ENCODE results near the gene PARK7.
A peak's percentile ranks its signal among the peaks of the same experiment; 100 is the strongest.

PARK7 gene

DNA sequence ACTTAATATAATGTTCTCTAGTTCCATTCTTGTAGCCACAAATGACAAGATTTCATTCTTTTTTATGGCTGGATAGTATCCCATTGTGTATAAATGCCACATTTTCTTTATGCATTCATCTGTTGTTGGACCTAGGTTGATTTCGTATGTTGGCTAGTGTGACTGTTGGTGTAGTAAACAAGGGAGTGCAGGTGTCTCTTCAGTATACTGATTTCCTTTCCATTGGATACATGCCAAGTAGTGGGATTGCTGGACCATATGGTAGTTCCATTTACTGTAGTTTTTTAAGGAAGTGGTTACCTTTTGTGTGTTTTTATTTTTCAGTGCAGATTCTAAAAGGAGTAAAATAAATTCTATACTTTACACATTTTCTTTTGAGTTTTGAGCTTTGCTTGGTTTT, 5.7 kb downstream of the PARK7 start:
- no peak for TF ChIP-seq CTCF (IDR thresholded peaks at IDR 0.05)

DNA sequence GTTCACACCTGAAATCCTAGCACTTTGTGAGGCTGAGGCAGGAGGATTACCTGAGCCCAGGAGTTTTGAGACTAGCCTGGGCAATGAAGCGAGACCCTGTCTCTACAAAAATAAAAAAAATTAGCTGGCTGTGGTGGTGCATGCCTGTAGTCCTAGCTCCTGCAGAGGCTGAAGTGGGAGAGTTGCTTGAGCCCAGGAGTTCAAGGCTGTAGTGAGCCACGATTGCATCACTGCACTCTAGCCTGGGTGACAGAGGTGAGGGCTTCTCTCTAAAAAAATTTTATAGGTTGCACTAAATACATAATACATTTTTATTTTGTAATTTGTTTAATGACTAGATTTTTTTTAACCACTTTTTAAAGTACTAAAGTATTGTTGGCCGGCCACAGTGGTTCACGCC, 6.1 kb downstream of the PARK7 start:
- no peak for TF ChIP-seq CTCF (IDR thresholded peaks at IDR 0.05)

DNA sequence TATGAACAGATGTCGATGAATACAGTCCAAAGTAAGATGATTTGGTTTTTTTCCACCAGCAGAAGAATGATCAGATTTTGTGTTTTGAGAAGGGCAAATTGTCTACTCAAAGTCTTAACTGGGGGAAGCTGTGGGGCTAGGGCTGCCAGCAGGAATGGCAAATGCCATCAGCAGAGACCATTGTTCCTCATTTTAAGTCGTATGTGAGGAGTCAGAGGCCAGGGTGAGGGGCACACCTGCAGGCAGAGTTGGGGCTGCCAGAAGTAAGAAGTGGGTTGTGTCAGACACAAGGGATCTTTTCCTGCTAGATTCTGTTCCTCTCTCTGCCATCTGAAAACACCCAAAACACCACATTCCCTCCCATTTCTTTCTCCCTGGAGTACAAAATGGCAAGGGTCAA, 8.7 kb downstream of the PARK7 start:
- TF ChIP-seq CTCF (IDR thresholded peaks at IDR 0.05) = no peak

GRCh38 chr1:7971024-7971423, 9.5 kb downstream of the PARK7 start:
- TF ChIP-seq CTCF (IDR thresholded peaks at IDR 0.05) = no peak

DNA sequence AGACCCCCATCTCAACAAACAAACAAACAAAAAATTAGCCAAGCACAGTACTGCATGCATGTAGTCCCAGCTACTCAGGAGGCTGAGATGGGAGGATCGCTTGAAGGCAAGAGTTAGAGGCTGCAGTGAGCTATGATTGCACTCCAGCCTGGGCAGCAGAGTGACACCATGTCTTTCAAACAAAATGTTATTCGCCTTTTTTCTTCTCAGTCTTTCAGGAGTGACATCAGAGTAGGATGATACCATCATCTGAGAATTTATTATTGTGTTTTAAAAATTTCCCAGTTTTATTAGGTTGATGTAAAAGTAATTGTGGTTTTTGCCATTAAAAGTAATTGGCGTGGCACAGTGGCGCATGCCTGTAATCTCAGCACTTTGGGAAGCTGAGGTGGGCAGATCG, 10.8 kb downstream of the PARK7 start:
- no peak for TF ChIP-seq CTCF (IDR thresholded peaks at IDR 0.05)

DNA sequence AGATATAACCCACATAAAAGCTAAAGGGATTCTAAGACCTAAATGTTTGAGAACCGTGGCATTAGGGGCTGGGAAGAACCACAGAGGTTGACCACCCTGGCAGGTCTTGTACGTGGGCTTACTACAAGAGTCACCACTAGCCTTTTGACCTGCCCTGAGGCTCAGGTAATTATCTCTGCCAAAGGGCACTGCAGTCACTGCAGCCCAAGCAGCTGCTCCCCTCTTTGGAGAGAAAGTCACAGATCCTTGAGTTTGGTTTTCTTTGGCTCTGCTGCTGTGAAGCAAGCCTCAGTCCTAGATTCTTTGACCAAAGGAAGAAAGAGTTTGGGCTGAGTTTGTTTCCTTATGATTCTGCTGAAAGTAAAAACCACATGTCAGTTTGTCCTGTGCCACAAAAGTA, 11.6 kb downstream of the PARK7 start:
- no peak for TF ChIP-seq CTCF (IDR thresholded peaks at IDR 0.05)

DNA sequence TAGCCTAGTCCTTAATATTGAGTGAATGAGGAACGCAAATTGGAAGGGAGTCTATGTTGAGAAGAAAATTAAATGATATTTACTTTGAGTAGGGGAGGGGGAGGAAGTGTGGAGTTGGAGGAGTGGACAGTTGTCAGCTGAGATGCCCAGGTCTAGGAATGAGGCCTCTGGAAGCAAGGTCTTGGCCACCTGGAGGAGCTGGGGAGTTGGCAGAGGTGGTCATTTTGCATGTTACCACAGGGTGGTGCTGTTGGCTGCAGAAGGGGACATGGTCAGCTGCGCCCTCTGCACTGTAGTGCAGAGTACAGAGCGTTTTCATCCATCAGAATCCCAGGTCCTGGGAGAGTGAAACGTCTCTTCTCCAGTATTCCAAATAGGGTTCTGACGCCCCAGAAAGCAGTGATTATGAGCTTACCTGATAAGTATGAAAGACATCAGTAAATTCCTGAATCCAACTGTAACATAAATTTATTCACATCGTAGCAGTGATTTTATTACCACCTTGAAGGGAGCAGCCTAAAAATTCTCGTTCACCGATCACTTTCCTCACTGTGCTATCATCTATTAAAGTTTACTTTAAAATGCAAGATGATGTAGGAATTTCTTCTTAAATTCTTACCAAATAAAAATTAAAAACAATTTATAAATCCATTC, 13.8 kb downstream of the PARK7 start:
- peak; percentile 96 for TF ChIP-seq CTCF (IDR thresholded peaks at IDR 0.05)

- no peak for TF ChIP-seq CTCF (IDR thresholded peaks at IDR 0.05)
Observed at GRCh38 chr1:7980984-7981383, 19.5 kb downstream of the PARK7 start.
